ENCODE data around the gene ATR.

Gene ATR

DNA sequence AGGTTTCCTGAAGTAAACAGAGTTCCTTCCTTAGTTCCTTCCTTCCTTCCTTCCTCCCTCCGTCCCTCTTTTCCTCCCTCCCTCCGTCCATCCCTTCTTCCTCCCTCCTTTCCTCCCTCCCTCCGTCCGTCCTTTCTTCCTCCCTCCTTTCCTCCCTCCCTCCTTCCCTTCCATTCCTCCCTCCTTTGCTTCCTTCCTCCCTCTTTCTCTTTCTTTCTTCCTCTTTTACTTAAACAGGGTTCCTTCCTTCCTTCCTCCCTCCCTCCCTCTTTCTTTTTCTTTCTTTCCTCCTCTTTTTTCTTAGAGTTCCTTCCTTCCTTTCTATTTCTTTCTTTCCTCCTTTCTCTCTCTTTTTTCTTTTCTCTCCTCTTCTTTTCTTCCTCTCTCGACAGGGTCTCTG lies 35.2 kb downstream of the ATR start:
- Histone ChIP-seq H3K4me3 (ENCODE audit: low read depth in 1 of 2, low read length in 2 of 2) (no peak overlapping the region), H3K27me3 (ENCODE audit: control insufficient read depth in 1 of 2, insufficient read depth in 2 of 2, low read length in 2 of 2) (no peaks in the 10 kb centered on the region), H3K9me3 (ENCODE audit: control insufficient read depth in 1 of 2, low read length in 2 of 2) (no peaks in the 10 kb centered on the region), H3K4me1 (ENCODE audit: control insufficient read depth in 1 of 2, insufficient read depth in 2 of 2, low read length in 2 of 2) (peaks cover 0 to 4% of the 10 kb centered on the region in 2 donors), H3K9ac (ENCODE audit: low read depth in 1 of 2, low read length in 2 of 2) (no peak overlapping the region), H3K27ac (ENCODE audit: low read depth, low read length) (no peak overlapping the region), H3K36me3 (ENCODE audit: control insufficient read depth in 1 of 2, insufficient read depth in 2 of 2, low read length in 2 of 2) (peaks cover 0 to 9% of the 10 kb centered on the region in 2 donors)

DNA sequence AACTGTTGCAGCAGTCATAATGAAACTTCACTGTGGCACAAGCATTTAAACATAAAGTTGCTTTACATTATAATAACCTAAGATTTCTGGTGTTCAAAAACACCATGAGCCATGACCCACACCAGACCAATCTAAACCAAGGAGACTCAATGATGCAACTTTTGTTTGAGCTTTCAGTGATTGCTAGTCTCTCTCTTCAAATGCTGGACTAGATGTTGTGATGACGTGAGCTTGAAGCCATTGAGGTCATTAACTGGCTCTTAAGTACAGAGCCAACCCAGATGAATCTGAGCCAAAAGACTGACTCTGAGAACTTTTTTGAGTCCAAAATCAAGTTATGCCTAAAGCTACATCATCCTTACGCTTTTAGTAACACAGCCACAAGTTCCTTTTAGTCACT lies 36.5 kb downstream of the ATR start:
- Histone ChIP-seq H3K27me3 (ENCODE audit: control insufficient read depth in 1 of 2, insufficient read depth in 2 of 2, low read length in 2 of 2) (no peaks in the 10 kb centered on the region), H3K9me3 (ENCODE audit: control insufficient read depth in 1 of 2, low read length in 2 of 2) (no peaks in the 10 kb centered on the region), H3K9ac (ENCODE audit: low read depth in 1 of 2, low read length in 2 of 2) (no peak overlapping the region)

DNA sequence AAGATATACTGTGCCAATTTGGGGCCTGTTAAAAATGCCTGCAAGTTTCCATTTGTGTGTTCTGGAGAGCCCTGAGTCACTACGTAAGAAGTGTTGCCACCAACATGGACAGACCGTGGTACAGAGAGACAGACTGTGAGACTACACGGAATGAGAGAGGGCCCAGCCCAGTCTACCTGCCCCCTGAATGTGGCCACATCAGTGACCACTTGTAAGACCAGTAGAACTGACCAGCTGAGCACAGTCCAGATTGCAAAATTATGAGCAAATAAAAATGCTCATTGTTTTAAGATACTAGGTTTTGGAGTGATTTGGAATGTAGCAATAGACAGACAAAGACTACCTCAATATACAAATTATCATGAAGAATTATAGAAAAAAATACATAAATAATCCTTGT lies 42.0 kb downstream of the ATR start:
- Histone ChIP-seq H3K9me3 (ENCODE audit: control insufficient read depth in 1 of 2, low read length in 2 of 2) (no peaks in the 10 kb centered on the region), H3K4me1 (ENCODE audit: control insufficient read depth in 1 of 2, insufficient read depth in 2 of 2, low read length in 2 of 2) (no peaks in the 10 kb centered on the region), H3K27ac (ENCODE audit: low read depth, low read length) (no peak overlapping the region), H3K36me3 (ENCODE audit: control insufficient read depth in 1 of 2, insufficient read depth in 2 of 2, low read length in 2 of 2) (peaks cover 26 to 49% of the 10 kb centered on the region in 2 donors), H3K4me3 (ENCODE audit: low read depth in 1 of 2, low read length in 2 of 2) (no peak overlapping the region), H3K9ac (ENCODE audit: low read depth in 1 of 2, low read length in 2 of 2) (no peak overlapping the region), H3K27me3 (ENCODE audit: control insufficient read depth in 1 of 2, insufficient read depth in 2 of 2, low read length in 2 of 2) (no peaks in the 10 kb centered on the region)

More for the DNA sequence above, 36.5 kb downstream of the ATR start:
- no peak overlapping the region for H3K4me3 ChIP-seq (ENCODE audit: low read depth in 1 of 2, low read length in 2 of 2)
- peaks cover 0 to 12% of the 10 kb centered on the region in 2 donors for H3K36me3 ChIP-seq (ENCODE audit: control insufficient read depth in 1 of 2, insufficient read depth in 2 of 2, low read length in 2 of 2)
- no peaks in the 10 kb centered on the region for H3K4me1 ChIP-seq (ENCODE audit: control insufficient read depth in 1 of 2, insufficient read depth in 2 of 2, low read length in 2 of 2)
- no peak overlapping the region for H3K27ac ChIP-seq (ENCODE audit: low read depth, low read length)

DNA sequence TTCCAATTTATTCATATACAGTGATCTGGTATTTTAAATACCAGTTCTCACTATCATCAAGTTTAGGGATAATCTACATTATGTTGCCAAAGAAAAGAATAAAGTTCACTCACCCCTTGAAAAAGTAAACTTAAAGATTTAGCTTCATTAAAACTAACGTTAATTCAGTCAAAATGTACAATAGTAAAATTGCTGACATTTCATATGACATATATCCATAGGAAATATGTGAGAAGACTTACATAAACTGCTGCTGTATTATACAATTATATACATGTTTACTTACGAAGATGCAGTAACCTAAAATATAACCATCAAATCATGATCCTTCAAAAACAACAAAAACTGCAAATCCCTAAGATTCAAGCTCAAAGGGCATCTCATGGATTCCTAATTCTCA lies 44.0 kb downstream of the ATR start:
- Histone ChIP-seq H3K27me3 (ENCODE audit: control insufficient read depth in 1 of 2, insufficient read depth in 2 of 2, low read length in 2 of 2) (no peaks in the 10 kb centered on the region), H3K9ac (ENCODE audit: low read depth in 1 of 2, low read length in 2 of 2) (no peak overlapping the region), H3K9me3 (ENCODE audit: control insufficient read depth in 1 of 2, low read length in 2 of 2) (no peaks in the 10 kb centered on the region), H3K36me3 (ENCODE audit: control insufficient read depth in 1 of 2, insufficient read depth in 2 of 2, low read length in 2 of 2) (peaks cover 26 to 49% of the 10 kb centered on the region in 2 donors), H3K4me1 (ENCODE audit: control insufficient read depth in 1 of 2, insufficient read depth in 2 of 2, low read length in 2 of 2) (no peaks in the 10 kb centered on the region), H3K27ac (ENCODE audit: low read depth, low read length) (no peak overlapping the region), H3K4me3 (ENCODE audit: low read depth in 1 of 2, low read length in 2 of 2) (no peak overlapping the region)

DNA sequence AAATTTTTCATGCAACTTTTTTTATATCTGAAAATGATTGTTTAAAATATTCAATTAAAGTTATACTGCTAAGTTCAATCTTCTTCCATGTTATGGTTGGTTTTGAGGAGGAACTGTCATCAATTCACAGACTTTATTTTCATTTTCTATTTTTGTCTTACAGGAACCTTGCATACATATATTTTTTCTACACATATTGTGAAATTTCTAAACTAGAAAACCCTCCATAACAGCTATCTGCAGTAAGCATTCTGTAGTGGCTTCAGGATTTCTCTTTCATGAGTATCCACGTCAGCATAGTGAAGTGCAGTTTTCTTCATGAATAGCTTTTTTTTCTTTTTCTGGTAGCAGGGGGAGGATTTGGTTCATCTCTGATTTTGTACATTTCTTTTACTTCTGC lies 48.2 kb downstream of the ATR start:
- no peaks in the 10 kb centered on the region for H3K27me3 ChIP-seq (ENCODE audit: control insufficient read depth in 1 of 2, insufficient read depth in 2 of 2, low read length in 2 of 2)
- no peaks in the 10 kb centered on the region for H3K9me3 ChIP-seq (ENCODE audit: control insufficient read depth in 1 of 2, low read length in 2 of 2)
- H3K27ac ChIP-seq (ENCODE audit: low read depth, low read length) = no peak overlapping the region
- no peaks in the 10 kb centered on the region for H3K4me1 ChIP-seq (ENCODE audit: control insufficient read depth in 1 of 2, insufficient read depth in 2 of 2, low read length in 2 of 2)
- no peak overlapping the region for H3K9ac ChIP-seq (ENCODE audit: low read depth in 1 of 2, low read length in 2 of 2)
- peaks cover 21 to 32% of the 10 kb centered on the region in 2 donors for H3K36me3 ChIP-seq (ENCODE audit: control insufficient read depth in 1 of 2, insufficient read depth in 2 of 2, low read length in 2 of 2)
- H3K4me3 ChIP-seq (ENCODE audit: low read depth in 1 of 2, low read length in 2 of 2) = no peak overlapping the region

DNA sequence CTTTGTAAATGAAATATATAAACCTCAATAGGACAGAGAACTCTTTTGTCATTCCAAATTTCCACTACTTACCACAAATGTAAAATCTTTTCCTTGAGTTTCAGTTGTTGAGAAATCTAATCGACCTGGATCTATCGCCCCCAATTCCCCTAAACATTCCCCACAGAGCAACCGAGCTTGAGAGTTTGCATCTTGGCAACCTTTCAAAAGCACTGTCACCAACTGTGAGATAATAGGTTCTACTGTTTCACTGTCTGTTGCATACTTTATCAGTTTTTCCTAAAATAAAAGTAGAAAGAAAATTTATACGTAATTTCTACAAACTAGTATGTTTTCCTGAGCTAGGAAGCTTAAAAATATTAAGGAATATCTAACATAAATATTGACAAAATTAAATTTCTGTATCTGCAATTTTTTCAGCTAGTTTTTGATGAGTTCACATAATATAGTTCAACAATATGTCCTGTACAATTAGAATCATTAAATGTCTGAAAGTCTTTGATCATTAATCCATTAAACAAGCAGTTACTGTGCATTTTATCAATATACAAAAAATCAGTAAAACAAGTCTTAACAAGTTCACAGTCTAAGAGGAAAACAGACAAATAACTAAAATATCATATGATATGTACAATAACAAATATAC lies 54.5 kb downstream of the ATR start:
- Histone ChIP-seq H3K36me3 (ENCODE audit: control insufficient read depth in 1 of 2, insufficient read depth in 2 of 2, low read length in 2 of 2) (peaks cover 2 to 17% of the 10 kb centered on the region in 2 donors), H3K27me3 (ENCODE audit: control insufficient read depth in 1 of 2, insufficient read depth in 2 of 2, low read length in 2 of 2) (no peaks in the 10 kb centered on the region), H3K9me3 (ENCODE audit: control insufficient read depth in 1 of 2, low read length in 2 of 2) (peaks cover 0 to 8% of the 10 kb centered on the region in 2 donors), H3K4me1 (ENCODE audit: control insufficient read depth in 1 of 2, insufficient read depth in 2 of 2, low read length in 2 of 2) (no peaks in the 10 kb centered on the region), H3K27ac (ENCODE audit: low read depth, low read length) (no peak overlapping the region), H3K9ac (ENCODE audit: low read depth in 1 of 2, low read length in 2 of 2) (no peak overlapping the region), H3K4me3 (ENCODE audit: low read depth in 1 of 2, low read length in 2 of 2) (no peak overlapping the region)

DNA sequence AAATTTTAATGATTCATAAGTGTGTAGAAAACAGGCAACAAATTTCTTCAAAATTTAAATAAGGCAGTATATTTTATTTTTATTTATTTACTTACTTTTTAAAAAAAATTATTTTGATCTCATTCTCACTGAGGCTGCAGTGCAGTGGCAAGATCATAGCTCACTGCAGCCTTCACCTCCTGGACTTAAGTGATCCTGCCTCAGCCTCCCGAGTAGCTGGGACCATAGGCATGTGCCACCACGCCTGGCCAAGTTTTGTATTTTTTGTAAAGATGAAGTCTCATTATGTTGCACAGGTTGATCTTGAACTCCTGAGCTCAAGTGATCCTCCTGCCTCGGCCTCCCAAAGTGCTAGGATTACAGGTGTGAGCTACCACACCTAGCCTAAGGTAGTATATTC lies 69.5 kb downstream of the ATR start:
- H3K27ac ChIP-seq (ENCODE audit: low read depth, low read length) = no peak overlapping the region
- H3K27me3 ChIP-seq (ENCODE audit: control insufficient read depth in 1 of 2, insufficient read depth in 2 of 2, low read length in 2 of 2) = no peaks in the 10 kb centered on the region
- peaks cover 0 to 29% of the 10 kb centered on the region in 2 donors for H3K36me3 ChIP-seq (ENCODE audit: control insufficient read depth in 1 of 2, insufficient read depth in 2 of 2, low read length in 2 of 2)
- no peaks in the 10 kb centered on the region for H3K9me3 ChIP-seq (ENCODE audit: control insufficient read depth in 1 of 2, low read length in 2 of 2)
- no peak overlapping the region for H3K9ac ChIP-seq (ENCODE audit: low read depth in 1 of 2, low read length in 2 of 2)
- H3K4me1 ChIP-seq (ENCODE audit: control insufficient read depth in 1 of 2, insufficient read depth in 2 of 2, low read length in 2 of 2) = no peaks in the 10 kb centered on the region
- H3K4me3 ChIP-seq (ENCODE audit: low read depth in 1 of 2, low read length in 2 of 2) = no peak overlapping the region

DNA sequence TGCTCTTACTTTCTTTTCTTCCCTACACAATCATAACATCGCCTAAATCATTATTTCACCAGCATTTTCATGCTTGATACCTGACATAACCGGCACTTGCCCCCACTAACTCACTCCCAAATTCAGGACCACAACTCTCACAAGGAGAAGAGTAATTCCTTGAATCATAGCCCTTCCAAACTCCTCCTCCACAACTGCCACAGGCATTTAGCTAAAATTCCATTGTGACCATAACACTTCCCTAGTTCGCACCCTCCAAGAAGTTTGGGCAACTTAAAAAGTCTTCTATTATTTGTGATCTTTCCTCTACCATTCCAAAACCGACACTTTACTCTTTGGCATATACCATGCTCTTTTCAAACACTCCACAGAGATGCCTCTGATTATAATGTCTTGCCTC lies 71.3 kb downstream of the ATR start:
- Histone ChIP-seq H3K4me1 (ENCODE audit: control insufficient read depth in 1 of 2, insufficient read depth in 2 of 2, low read length in 2 of 2) (no peaks in the 10 kb centered on the region), H3K9me3 (ENCODE audit: control insufficient read depth in 1 of 2, low read length in 2 of 2) (no peaks in the 10 kb centered on the region), H3K9ac (ENCODE audit: low read depth in 1 of 2, low read length in 2 of 2) (no peak overlapping the region), H3K27me3 (ENCODE audit: control insufficient read depth in 1 of 2, insufficient read depth in 2 of 2, low read length in 2 of 2) (no peaks in the 10 kb centered on the region), H3K36me3 (ENCODE audit: control insufficient read depth in 1 of 2, insufficient read depth in 2 of 2, low read length in 2 of 2) (peaks cover 3 to 22% of the 10 kb centered on the region in 2 donors), H3K4me3 (ENCODE audit: low read depth in 1 of 2, low read length in 2 of 2) (no peak overlapping the region), H3K27ac (ENCODE audit: low read depth, low read length) (no peak overlapping the region)

DNA sequence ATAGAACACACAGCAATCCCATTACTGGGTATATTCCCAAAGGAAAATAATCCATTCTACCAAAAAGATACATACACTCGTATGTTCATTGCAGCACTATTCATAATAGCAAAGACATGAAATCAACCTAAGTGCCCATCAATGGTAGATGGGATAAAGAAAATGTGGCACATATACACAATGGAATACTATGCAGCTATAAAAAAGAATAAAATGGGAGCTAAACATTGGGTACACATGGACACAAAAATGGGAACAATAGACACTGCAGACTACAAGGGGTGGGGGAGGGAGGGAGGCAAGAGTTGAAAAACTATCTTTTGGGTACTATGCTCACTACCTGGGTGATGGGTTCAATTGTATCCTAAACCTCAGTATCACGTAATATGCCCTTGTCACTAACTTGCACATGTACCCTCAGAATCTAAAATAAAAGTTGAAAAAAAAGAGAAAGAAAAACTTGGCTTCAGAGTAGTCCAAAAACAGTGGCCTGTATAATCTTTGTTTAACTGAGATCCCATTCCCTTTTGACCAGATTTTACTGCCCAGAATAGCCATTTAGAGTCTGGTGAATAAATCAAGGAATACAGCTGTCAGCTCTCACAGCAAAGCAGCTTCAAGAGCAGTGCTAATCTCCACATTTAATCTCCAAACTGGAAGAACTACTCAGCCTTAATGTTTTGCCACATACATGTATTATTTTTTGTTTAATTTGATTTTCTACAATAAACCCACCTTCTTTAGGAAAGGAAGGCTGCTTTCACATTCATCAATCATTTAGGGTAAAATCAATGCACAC lies 76.1 kb downstream of the ATR start:
- no peak overlapping the region for H3K27ac ChIP-seq (ENCODE audit: low read depth, low read length)
- no peaks in the 10 kb centered on the region for H3K9me3 ChIP-seq (ENCODE audit: control insufficient read depth in 1 of 2, low read length in 2 of 2)
- H3K9ac ChIP-seq (ENCODE audit: low read depth in 1 of 2, low read length in 2 of 2) = no peak overlapping the region
- H3K27me3 ChIP-seq (ENCODE audit: control insufficient read depth in 1 of 2, insufficient read depth in 2 of 2, low read length in 2 of 2) = no peaks in the 10 kb centered on the region
- no peaks in the 10 kb centered on the region for H3K4me1 ChIP-seq (ENCODE audit: control insufficient read depth in 1 of 2, insufficient read depth in 2 of 2, low read length in 2 of 2)
- no peak overlapping the region for H3K4me3 ChIP-seq (ENCODE audit: low read depth in 1 of 2, low read length in 2 of 2)
- peaks cover 3 to 21% of the 10 kb centered on the region in 2 donors for H3K36me3 ChIP-seq (ENCODE audit: control insufficient read depth in 1 of 2, insufficient read depth in 2 of 2, low read length in 2 of 2)

DNA sequence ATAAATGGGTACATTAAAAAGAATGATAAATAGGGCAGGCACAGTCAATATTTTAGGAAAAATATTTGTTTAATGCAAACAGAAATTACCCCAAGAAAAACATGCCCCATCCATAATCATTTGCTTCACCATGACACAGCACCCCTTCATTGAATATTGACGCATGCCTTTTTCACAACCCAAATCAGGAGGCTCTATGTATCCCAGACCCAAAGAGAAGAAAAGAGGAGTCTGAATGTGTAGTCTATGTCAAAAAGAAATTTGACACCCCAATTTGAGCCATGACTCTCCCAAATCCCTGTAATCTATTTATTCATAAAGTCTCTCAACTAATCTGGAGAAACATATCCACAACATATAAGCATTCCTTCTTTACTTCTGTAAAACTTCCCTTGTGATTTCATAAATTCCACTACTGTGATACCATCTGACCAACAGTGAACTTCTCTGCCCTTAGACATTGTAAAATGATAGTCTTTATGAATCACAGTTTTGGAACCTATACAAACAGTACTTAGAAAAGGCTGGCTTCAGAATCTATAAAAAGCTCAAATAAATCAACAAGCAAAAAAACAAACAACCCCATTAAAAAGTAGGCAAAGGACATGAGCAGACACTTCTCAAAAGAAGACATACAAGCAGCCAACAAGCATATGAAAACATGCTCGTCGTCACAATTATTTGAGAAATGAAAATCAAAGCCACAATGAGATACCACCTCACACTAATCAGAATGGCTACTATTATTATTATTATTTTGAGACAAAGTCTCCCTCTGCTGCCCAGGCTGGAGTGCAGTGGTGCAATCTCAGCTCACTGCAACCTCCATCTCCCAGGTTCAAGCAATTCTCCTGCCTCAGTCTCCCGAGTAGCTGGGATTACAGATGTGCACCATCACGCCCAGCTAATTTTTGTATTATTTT lies 77.3 kb downstream of the ATR start:
- Histone ChIP-seq H3K27ac (ENCODE audit: low read depth, low read length) (no peak overlapping the region), H3K27me3 (ENCODE audit: control insufficient read depth in 1 of 2, insufficient read depth in 2 of 2, low read length in 2 of 2) (no peaks in the 10 kb centered on the region), H3K4me3 (ENCODE audit: low read depth in 1 of 2, low read length in 2 of 2) (no peak overlapping the region), H3K4me1 (ENCODE audit: control insufficient read depth in 1 of 2, insufficient read depth in 2 of 2, low read length in 2 of 2) (no peaks in the 10 kb centered on the region), H3K36me3 (ENCODE audit: control insufficient read depth in 1 of 2, insufficient read depth in 2 of 2, low read length in 2 of 2) (peaks cover 3 to 19% of the 10 kb centered on the region in 2 donors), H3K9me3 (ENCODE audit: control insufficient read depth in 1 of 2, low read length in 2 of 2) (no peaks in the 10 kb centered on the region), H3K9ac (ENCODE audit: low read depth in 1 of 2, low read length in 2 of 2) (no peak overlapping the region)

Measured in duodenal mucosa (tissue), 2 donors.